CD14-positive monocyte (primary cell): ENCODE results near the gene SUPT4H1. TPM values are rescaled to one million over a fixed set of nuclear protein-coding genes. Genes with fewer than 3 reads are reported as not detected.
A peak's percentile ranks its signal among the peaks of the same experiment; 100 is the strongest.

ENCODE experiments used
- DNase-seq, 3 donors: peaks; one replicate each; pipeline ENCODE4 v3.0.0-alpha.2; 2011 to 2022
- H2AFZ ChIP-seq: 2 replicates; pipeline ENCODE4 v1.6.0; 2012; ENCODE audit warnings: mild to moderate bottlenecking, low read depth, low read length, inconsistent platforms; ENCODE audit not compliant: insufficient read depth, poor library complexity, severe bottlenecking
- H3K27ac ChIP-seq, 2 donors: 1 replicate in 1 of 2; 2 replicates in 1 of 2; pipeline ENCODE4 v1.5.1; 2012 to 2013; ENCODE audit warnings: low read length in 2 of 2, control low read depth in 1 of 2, inconsistent platforms in 1 of 2, low read depth in 1 of 2, mild to moderate bottlenecking in 1 of 2
- H3K27me3 ChIP-seq, 2 donors: one replicate each; pipeline versions ENCODE4 v1.6.0 to v1.6.1; 2011 to 2013; ENCODE audit warnings: low read length in 2 of 2; ENCODE audit not compliant: control insufficient read depth in 2 of 2, insufficient read depth in 2 of 2
- H3K36me3 ChIP-seq, 2 donors: replicated peaks in 1 of 2; 1 replicate in 1 of 2; 2 replicates in 1 of 2; pipeline versions ENCODE4 v1.5.1 to v1.6.1; 2012 to 2013; ENCODE audit warnings: low read length in 2 of 2, control low read depth in 1 of 2, inconsistent platforms in 1 of 2, mild to moderate bottlenecking in 1 of 2; ENCODE audit not compliant: insufficient read depth in 2 of 2, control insufficient read depth in 1 of 2
- H3K4me1 ChIP-seq, 2 donors: 1 replicate in 1 of 2; 2 replicates in 1 of 2; pipeline versions ENCODE4 v1.5.1 to v1.6.1; 2012 to 2013; ENCODE audit warnings: low read length in 2 of 2, control low read depth in 1 of 2, inconsistent platforms in 1 of 2, mild to moderate bottlenecking in 1 of 2, moderate library complexity in 1 of 2; ENCODE audit not compliant: insufficient read depth in 2 of 2, control insufficient read depth in 1 of 2
- H3K4me2 ChIP-seq: replicated peaks from 2 replicates; pipeline ENCODE3; 2012; ENCODE audit warnings: low read length, moderate library complexity, mild to moderate bottlenecking; ENCODE audit not compliant: poor library complexity, severe bottlenecking; ENCODE audit errors: extremely low read depth
- H3K4me3 ChIP-seq, 3 experiments: fragments of 200-600 bp in 1 of 3; sonication (generic) in 1 of 3; replicated peaks in 1 of 3; 1 replicate in 2 of 3; 2 replicates in 1 of 3; pipeline ENCODE4 v1.5.1; 2011 to 2013; ENCODE audit warnings: low read length in 3 of 3, mild to moderate bottlenecking in 3 of 3, control low read depth in 2 of 3, low read depth in 2 of 3, inconsistent platforms in 1 of 3, moderate library complexity in 1 of 3
- H3K79me2 ChIP-seq: 2 replicates; pipeline ENCODE4 v1.6.0; 2012; ENCODE audit warnings: mild to moderate bottlenecking, control low read depth, inconsistent platforms, low read length, moderate library complexity; ENCODE audit not compliant: insufficient read depth
- H3K9ac ChIP-seq: 2 replicates; pipeline ENCODE4 v1.6.0; 2017; ENCODE audit warnings: low read length, mild to moderate bottlenecking; ENCODE audit not compliant: insufficient read depth, poor library complexity, severe bottlenecking
- H3K9me3 ChIP-seq, 2 donors: replicated peaks in 1 of 2; 1 replicate in 1 of 2; 2 replicates in 1 of 2; pipeline versions ENCODE4 v1.5.1 to v1.6.1; 2012 to 2013; ENCODE audit warnings: low read length in 2 of 2, control low read depth in 1 of 2; ENCODE audit not compliant: control insufficient read depth in 1 of 2, insufficient read depth in 1 of 2
- H4K20me1 ChIP-seq: 2 replicates; pipeline ENCODE4 v1.6.0; 2012; ENCODE audit warnings: mild to moderate bottlenecking, low read length, control low read depth, moderate library complexity; ENCODE audit not compliant: insufficient read depth
- H3K27ac Mint-ChIP-seq, 7 donors: one replicate each; pipeline ENCODE4 v1.8.0; 2020; ENCODE audit warnings: mild to moderate bottlenecking in 7 of 7, mixed read lengths in 7 of 7, moderate library complexity in 6 of 7, inconsistent platforms in 2 of 7
- H3K27me3 Mint-ChIP-seq, 3 donors: one replicate each; pipeline ENCODE4 v1.8.0; 2021 to 2022; ENCODE audit warnings: low read depth in 3 of 3, mild to moderate bottlenecking in 3 of 3, mixed read lengths in 3 of 3, moderate library complexity in 3 of 3, inconsistent platforms in 1 of 3
- H3K36me3 Mint-ChIP-seq, 2 donors: one replicate each; pipeline ENCODE4 v1.8.0; 2020; ENCODE audit warnings: mixed read lengths in 2 of 2, inconsistent platforms in 1 of 2, mild to moderate bottlenecking in 1 of 2
- H3K4me1 Mint-ChIP-seq: one replicate; pipeline ENCODE4 v1.8.0; 2020; ENCODE audit warnings: mild to moderate bottlenecking, mixed read lengths
- H3K4me3 Mint-ChIP-seq, 2 donors: one replicate each; pipeline ENCODE4 v1.8.0; 2020; ENCODE audit warnings: mild to moderate bottlenecking in 2 of 2, mixed read lengths in 2 of 2, moderate library complexity in 1 of 2
- H3K9me3 Mint-ChIP-seq, 7 donors: one replicate each; pipeline ENCODE4 v1.8.0; 2020 to 2022; ENCODE audit warnings: mixed read lengths in 7 of 7, mild to moderate bottlenecking in 6 of 7, moderate library complexity in 6 of 7, inconsistent platforms in 2 of 7
- CTCF ChIP-seq: fragments of 200-600 bp; IDR thresholded peaks from one replicate; pipeline ENCODE4 v1.8.0; 2022; ENCODE audit warnings: antibody characterized with exemption, mild to moderate bottlenecking
- WGBS: methylation state at CpG from one replicate; pipeline ENCODE4 v1.1.5; 2013; ENCODE audit warnings: missing lambda C conversion rate; ENCODE audit not compliant: insufficient coverage; 5-methylcytosine and 5-hydroxymethylcytosine counted together
- intact Hi-C, 2 donors: fragments of 100-400 bp; cut with micrococcal nuclease; formaldehyde crosslinking; loops; one replicate each; pipeline versions ENCODE4 v1.15.0 to v1.15.1; 2023
- polyA plus RNA-seq, 3 donors: library from polyadenylated mRNA; depleted of rRNA in 1 of 3; unstranded in 2 of 3; stranded (reverse) in 1 of 3; fragments of 300-500 nt in 2 of 3; fragments of >200 nt in 1 of 3; fragmentation: Illumina TruSeq in 2 of 3; gene quantifications; 1 replicate in 2 of 3; 2 replicates in 1 of 3; pipeline ENCODE4 v1.2.3, GENCODE V29; 2012 to 2021

Gene SUPT4H1
- polyA plus RNA-seq, 3 donors: 144 to 251 (median 241) TPM

DNA sequence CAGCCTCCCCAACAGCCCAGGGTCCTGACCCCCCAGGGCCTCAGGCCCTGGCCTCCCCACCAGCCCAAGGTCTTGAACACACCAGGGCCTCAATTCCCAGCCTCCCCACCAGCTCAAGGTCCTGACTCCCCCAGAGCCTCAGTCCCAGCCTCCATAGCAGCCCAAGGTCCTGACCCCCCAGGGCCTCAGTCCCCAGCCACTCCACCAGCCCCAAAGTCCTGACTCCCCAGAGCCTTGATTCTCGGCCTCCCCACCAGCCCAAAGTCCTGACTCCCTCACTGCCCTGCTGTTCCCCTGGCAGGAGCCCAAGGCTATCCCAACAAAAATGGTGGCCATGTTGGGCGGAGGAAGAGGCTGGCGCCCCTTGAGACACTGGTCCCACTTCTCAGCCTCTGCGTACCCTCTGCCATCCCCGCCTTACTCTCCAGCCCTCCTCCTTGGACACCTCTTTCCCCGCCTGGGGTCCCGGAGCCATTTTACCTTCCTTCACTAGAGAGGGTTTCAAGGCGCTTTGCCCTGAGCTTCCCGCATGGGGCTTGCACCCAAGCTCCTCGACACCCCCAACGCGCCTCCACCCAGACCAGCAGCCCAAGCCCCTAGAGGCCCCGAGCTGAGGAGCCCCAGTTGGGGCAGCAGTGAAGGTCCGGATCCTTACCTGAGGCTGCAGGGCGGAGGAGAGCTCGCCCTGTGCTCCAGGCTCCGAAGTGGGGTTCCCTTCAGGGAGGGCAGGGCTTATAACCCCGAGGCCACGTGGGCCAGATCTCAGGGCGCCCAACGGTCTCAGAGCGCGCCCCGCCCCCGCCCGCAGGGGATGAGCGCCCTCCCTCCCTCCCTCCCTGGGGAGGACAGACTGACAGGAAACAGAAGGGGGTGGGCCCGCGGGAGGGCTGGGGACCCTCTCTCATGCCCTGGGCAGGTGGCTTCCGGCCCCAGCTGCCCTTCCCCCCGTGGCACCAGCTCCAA lies 19.9 kb downstream of the SUPT4H1 start:
- peaks cover 0 to 7% (median 6%) of the 10 kb centered on the region in 7 donors for H3K9me3 Mint-ChIP-seq

More for the DNA sequence above, 19.9 kb downstream of the SUPT4H1 start:
- TF ChIP-seq CTCF: no peak
- Mint-ChIP-seq H3K4me3 (peak overlapping the region; percentile 99 to 100), H3K27ac (peak overlapping the region; percentile 98 to 100 (median 98)), H3K36me3 (peaks cover 18 to 22% of the 10 kb centered on the region in 2 donors), H3K27me3 (peaks cover 1 to 17% (median 4%) of the 10 kb centered on the region in 3 donors), H3K4me1 (peaks cover 72% of the 10 kb centered on the region)
- 0% methylated on average over 26 of the region's 31 CpGs for WGBS
- DNase-seq: peak; percentile 78 to 88 (median 86)
- H3K4me2 ChIP-seq: peak overlapping the region; percentile 99
- peaks cover 91% of the 10 kb centered on the region for H3K79me2 ChIP-seq
- H3K9me3 ChIP-seq: no peaks in the 10 kb centered on the region
- H3K27ac ChIP-seq: peak overlapping the region; percentile 98 to 100
- peaks cover 53% of the 10 kb centered on the region for H4K20me1 ChIP-seq
- H2AFZ ChIP-seq: peak overlapping the region; percentile 46
- peaks cover 9 to 18% of the 10 kb centered on the region in 2 donors for H3K36me3 ChIP-seq
- intact Hi-C loops: loop anchor here (2.0 to 10.0 kb wide), 3 partner anchors 13 to 183 kb away; partner anchors contain the start of genes MTMR4 (in 1 of the 2) and SUPT4H1 (in 1 of the 2)
- H3K4me3 ChIP-seq: peak overlapping the region; percentile 72 to 100 (median 99)
- H3K4me1 ChIP-seq: peaks cover 78 to 80% of the 10 kb centered on the region in 2 donors
- peak overlapping the region; percentile 98 for H3K9ac ChIP-seq
- H3K27me3 ChIP-seq: peaks cover 0 to 4% of the 10 kb centered on the region in 2 donors
